SHP77 treated with DMSO at 0.1 percent for 48 hours (cell line): ENCODE data around the gene PRR15L.
"Not testable (repeated sequence)": the region's sequence is repeated elsewhere in the genome, so short reads cannot be mapped to it uniquely, and the experiment has no call there.

Experiments
- DNase-seq: peaks from one replicate; lab custom pipeline; 2025; lab: John Stamatoyannopoulos, UW

Gene PRR15L

DNA sequence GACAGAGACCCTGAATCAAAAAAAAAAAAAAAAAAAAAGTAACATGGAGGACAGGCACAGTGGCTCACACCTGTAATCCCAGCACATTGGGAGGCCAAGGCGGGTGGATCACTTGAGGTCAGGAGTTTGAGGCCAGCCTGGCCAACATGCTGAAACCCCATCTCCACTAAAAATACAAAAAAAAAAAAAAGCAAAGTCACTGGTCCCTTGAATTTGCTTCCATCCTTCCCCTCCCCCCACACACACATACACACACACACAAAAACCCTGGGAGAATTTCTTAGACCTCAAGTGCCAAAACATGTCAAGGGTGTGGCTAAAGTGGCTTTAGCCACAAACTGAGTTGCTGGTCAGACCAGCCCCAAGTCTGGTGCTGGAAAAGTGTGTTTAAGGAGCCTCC is 30.8 kb upstream of the PRR15L start:
- not testable (repeated sequence) for DNase-seq

DNA sequence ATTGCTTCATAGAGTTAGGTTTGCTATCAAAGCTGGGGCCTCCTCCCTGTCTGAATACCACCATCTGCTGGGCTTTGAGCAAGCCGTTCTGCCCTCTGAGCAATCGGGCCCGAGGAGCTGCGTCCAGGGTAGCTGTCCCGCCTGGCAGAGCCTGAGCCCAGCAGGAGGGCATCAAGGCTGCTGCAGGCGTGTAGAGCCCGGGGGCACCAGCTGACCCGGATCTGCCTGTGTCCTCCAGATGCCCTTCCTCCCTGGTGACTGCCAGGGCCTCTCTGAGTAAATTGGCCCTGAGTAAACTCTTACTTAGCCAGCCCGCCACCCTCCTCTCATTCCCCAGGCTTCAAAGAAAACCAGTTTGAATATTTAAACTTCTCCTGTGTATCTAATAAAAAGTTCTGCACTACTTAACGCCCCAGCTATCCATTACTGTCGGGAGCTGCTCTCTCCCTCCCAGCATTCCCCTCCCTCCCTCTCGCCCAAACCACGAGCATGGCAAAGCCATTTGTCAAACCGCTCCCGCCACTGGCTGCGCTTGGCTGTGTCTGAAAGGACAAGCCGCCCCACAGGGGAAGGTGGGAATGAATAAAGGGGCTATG is 29.7 kb upstream of the PRR15L start:
- DNase-seq = peak; percentile 31

DNA sequence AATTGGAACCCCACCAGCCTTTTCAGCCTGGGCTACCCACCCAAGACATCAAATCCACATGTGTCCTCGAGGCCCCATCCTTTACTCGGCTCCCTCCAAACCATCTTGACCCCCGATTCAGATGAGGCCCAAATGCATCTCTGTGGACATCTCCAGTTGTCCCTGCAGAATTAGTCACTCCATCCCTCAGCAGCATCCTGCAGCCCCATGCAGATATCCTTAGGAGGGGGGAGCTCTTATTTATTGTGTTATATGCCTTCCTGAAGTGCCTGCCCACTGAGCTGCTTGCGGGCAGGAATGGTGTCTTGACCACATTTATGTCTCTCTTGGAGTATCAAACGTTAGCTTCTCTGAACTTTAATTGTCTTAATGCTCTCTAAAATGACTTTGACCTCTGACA is 28.8 kb upstream of the PRR15L start:
- DNase-seq = no peak

DNA sequence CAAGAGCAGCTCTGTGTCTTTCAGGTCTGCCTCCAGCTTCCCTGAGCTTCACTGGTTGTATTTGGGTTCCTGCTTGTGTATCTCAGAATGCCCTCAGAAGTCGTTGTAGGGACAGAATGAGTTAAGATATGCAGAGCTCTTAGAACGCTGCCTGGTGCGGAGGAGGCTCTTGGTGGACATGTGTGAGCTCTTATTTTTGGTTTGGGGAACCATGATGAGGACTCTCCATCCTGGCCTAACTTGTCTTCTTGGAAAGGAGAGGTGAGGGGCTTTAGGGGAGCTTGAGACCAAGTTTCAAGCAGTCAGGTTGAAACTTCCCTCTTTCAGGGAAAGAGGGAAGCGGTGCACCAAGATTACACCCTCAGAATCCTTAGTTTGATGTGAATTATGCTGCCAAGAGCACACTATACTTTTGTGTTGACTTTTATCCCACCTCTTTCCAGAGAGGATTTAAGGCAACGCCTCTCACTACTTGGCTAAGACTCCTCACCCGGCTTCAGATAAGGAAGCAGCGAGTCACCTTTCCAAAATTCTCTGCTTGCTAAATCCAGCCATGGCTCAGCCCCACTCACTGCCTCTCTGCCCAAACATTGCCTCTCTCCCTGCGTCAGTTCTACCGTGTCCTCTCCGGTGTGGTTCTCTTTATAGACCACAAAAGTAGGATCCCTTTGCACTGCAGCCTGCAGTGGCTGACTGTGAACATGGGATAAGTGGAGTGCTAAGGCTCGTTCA is 26.0 kb upstream of the PRR15L start:
- DNase-seq = no peak

DNA sequence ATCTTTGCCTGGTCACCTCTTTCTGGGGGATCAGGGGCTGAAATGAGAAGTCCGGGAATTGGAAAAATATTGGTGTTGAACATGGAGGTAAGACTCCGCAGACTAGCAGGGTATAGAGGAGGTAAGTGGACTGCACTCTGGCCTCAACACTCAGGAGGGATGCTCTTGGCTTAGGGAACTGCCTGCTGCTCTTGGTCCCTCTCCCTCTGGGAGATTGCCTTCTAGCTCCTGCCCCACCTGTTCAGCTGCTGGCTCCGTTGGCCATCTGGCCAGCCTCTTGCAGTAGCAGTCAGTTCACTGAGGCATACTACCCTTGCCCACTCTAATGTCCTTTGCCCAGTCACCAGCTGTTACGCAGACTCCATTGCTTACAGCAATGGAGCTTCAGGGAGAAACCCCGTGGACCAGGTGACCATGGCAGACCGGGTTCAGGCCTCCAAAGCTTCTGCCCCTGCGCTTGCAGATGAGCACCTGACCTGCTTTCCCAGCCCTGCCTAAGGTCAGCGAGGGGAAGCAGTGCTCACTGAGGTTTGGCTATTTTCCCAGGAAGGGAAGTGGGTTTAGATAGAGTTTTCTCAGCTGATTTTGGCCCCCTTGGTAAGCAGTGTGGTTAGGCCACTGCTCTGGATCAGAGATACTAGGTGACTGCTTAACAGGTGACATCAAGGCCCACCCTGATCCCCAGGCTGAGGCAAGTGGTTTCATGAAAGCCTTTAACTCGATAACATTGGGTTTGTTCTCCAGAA is 25.1 kb upstream of the PRR15L start:
- no peak for DNase-seq

DNA sequence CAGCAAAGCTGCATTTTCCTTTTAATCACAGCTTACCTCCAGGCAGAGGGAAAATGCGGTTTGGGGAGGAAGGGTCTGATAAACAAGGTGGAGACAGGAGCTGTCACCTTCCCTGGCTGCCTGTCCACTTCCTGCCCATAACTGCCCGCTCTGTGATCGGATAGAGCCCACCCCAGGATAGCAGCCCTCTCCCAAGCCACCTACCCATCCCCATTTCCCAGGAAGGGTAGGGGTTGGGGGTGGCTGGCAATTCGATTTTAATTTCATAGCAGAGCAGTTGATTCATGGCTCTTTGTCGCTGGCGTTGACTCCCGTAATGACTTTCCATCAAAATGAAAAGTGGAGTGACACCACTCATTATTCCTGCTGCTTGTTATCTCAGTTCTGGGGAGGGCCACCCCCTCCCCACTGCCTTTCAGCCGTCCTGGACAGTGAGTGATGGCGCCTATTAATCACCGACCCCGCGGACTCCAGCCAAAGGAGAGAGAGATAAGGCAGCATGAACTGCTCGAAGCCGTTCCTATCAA is 24.5 kb upstream of the PRR15L start:
- DNase-seq = no peak

DNA sequence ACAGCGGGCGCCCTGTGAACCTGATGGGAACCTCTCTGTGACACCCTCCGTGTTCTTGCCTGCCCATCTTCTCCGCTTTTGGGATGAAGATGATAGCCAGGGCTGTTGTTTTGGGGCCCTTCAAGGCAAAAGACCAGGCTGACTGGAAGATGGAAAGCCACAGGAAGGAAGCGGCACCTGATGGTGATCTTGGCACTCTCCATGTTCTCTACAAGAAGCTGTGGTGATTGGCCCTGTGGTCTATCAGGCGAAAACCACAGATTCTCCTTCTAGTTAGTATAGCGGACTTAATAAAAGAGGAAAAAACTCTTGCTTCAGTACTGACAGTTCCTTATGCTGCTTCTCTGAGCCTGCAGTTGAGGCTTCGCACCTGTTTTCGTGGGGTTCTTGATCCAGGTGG is 23.8 kb upstream of the PRR15L start:
- no peak for DNase-seq

DNA sequence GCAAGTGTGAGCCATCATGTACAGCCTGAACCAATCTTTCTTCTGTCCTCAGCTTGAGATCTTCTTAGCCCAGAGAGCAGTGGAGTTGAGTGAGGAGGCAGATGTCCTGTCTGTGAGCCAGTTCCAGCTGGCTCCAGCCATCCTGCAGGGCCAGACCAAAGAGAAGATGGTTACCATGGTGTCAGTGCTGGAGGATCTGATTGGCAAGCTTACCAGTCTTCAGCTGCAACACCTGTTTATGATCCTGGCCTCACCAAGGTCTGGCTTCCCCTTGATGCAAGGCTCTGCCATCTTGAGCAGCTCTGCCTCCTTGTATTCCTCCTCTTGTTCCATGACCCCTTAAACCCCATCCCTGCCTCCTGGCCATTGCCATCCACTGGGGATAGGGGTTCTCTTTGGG is 22.9 kb upstream of the PRR15L start:
- DNase-seq = no peak

DNA sequence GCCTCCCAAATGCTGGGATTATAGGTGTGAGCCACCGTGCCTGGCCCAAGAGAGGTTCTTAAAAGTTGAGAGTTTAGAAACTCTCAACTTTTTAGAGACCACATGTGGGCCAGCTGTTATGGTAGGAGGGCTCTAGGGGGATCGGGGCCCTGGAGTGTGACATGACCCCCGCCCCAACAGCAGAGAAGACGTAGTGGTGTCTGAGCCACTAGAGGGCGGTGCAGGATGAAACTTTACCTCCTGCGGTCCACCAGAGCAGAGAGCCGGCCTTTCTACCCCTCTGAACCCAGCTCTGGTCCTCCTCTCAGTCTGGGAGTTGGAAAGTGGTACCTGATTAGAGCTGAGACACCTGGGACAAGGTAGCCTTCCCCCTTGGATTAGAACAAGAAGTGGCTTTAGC is 20.6 kb upstream of the PRR15L start:
- no peak for DNase-seq

DNA sequence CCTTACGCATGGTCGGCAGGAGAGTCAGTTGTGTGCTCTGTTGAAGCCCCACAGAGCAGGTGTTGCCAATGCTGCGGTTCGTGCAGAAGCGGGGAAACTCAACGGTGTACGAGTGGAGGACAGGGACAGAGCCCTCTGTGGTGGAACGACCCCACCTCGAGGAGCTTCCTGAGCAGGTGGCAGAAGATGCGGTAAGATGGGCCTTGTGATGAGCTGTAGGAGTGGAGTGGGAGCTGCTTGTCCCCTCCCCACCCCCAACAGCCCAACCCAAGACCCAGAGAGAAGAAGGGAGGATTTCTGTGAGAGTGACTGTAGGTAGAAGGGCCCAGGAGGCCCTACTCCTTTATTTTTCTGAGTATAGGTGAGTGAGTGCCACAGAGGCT is 18.1 kb upstream of the PRR15L start:
- DNase-seq = no peak

DNA sequence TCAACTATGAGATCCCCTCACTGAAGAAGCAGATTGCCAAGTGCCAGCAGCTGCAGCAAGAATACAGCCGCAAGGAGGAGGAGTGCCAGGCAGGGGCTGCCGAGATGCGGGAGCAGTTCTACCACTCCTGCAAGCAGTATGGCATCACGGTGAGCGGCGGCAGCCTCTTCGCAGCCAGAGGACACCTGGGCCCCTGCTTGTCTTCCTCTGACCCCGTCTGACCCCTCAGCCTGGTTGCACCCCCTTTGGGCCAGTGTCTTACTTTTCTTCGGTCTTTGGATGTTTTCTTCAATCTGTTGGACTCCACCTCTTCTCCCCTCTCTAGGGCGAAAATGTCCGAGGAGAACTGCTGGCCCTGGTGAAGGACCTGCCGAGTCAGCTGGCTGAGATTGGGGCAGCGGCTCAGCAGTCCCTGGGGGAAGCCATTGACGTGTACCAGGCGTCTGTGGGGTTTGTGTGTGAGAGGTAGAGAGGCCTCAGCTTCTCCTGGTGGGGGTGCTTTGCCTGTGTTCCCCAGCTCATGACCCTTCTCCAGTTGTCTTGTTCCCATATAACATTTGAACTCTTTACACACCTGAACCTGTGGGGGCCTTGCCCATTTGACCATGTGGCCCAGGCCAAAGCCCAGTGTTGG is 17.6 kb upstream of the PRR15L start:
- DNase-seq = no peak

DNA sequence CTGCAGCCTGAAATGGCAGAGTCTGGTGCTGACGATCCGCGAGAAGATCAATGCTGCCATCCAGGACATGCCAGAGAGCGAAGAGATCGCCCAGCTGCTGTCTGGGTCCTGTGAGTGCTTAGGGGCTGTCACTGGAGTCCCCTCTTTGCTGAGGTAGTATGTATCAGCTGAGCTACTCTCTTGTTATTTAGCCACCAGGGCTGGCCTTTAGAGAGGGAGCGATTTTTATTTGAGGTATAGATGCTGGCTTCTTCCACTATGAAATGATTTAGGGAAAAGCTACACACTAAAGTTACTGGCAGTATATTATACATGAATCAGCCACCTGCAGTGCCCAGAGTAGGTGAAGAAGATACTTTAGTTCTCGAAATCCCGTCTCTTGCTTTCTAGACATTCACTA is 15.9 kb upstream of the PRR15L start:
- no peak for DNase-seq

DNA sequence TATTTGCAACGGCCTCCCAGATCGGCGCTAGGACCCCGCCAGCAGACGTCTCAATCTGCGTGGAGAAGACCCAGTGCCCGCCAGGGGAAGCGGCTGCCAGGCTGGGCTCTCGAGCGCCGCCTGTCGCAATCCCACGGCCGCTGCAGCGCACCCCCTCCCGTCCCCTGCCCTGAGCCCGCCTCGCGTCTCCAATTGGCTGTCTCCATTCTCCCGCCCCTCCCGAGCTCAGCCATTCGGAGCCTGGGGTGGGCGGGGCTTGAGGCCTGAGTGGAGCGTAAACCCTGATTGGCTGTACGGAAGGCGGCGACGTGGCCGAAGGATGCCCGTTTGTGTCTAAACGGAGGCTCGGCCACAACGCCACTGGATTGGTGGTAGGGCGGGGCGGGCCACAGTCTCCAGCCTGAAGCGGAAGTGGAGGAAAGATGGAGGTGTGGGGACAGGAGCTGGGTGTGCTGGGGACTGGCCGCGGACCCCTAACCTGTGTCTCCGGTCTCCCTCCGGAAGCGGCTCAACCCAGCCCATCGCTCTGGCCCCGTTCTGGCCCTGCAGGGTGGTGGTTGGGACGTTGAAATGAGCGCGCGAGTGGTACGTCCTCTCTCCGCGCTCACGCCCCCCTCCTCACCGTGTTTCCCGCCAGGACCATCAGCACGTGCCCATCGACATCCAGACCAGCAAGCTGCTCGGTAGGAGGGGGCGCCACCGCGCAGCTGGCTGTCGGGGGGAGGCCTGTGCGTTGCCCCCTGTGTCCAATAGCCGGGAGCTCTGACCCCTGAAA is 13.2 kb upstream of the PRR15L start, which contains the start of gene CDK5RAP3:
CDK5RAP3 (plus strand) TSS at position 389 of the 775 bp plus-strand sequence; CDS start at position 423, 34 bp downstream.
- peak; percentile 100 for DNase-seq

DNA sequence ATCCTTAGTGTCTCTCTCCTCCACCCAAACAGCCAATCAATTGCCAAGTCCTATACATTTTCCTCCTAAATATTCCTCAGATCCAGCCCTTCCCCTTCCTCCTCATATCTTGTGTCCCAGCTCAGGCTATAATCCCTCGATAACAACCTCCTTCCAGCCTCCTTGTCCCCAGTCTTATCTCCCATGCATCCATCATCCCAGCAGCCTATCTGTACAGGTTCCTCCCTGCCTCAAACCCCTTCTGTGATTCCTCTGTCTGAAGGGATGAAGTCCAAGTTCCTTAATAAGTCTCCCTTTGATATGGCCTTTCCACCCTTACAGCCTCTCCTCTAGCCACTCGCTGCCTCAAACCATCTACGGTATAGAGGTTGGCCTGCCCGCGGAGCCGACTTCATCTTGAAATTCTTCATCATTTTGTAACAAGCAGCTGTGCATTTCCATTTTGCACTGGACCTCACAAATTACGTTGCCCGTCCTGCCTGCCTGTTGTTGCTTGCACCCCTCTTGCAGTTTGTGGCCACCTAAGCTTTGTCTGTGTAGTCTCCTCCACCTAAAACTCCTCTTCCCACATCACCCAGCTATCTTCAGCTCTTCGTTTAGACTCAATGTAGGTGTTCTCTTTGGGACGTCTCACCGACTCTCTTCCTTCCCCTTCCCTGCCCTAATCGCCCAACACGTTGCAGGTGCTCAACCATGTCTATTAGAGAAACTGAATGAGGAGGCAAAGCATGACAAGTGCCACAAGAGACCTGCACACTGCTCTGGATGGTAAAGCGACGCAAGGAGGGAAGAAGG is 12.4 kb upstream of the PRR15L start:
- no peak for DNase-seq

DNA sequence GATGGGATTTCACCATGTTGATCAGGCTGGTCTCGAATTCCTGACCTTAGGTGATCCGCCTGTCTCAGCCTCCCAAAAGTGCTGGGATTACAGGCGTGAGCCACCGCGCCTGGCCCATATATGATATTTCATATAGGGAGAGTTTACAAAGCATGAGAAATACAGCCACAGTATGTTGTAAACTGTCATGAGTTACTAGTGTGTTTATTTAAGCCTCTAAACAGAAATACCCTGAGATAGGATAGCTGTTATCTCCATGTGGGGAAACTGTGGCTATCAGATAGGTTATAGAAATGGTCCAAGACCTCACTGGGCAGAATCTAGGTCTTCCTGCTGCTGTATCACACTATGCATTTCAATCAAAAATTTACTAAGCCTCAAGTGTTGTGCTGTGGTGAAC is 11.2 kb upstream of the PRR15L start:
- no peak for DNase-seq

DNA sequence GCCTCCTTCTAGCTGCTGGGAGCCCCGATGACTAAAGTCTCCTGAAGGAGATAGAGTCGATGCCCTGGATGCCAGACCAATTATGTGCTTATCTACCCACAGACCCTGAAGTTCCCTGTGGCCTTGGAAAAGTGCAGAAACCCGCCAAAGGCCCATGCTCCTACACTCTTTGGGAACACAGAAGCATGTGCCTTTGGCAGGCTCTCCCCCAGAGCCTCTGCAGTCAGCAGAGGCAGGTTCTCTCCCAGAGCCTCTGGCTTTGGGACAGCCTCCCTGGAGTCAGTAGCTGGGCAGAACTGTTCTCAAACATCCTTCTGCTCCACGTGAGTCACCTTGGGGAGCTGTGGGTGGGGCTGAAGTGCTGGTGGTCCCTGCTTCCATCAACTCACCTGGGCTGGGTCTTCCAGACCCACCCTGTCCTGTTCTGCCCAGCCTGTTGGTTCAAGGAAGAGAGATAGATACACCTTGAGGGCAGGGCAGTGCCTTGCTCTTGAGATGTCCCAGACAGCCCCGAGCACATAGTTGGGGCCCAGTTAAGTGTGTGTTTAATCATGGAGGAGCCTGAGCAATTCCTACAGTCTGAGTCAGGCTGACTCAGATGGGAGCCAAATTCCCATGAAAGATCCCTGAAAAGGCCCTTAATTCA is 10.0 kb upstream of the PRR15L start:
- DNase-seq = no peak

DNA sequence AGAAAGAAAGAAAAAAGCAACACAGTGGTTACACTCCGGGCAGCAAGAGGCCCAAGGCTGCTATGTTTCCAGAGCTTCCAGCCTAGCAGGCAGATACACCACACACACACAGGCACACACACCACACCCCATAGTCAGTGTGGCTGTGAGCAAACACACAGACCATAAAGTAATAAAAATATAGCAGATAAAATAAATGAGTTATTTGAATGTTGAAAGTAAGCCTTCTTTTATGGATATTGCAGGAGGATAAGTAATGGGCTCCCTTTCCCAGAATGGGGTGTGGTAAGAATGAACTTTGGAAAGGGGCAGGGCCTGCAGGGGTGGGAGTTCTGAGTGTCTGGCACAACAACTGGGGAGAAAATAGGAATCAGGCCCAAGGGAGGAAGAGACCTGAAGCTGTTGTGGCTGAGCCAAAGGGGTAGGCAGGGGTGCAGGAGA is 8.4 kb upstream of the PRR15L start:
- DNase-seq = no peak

DNA sequence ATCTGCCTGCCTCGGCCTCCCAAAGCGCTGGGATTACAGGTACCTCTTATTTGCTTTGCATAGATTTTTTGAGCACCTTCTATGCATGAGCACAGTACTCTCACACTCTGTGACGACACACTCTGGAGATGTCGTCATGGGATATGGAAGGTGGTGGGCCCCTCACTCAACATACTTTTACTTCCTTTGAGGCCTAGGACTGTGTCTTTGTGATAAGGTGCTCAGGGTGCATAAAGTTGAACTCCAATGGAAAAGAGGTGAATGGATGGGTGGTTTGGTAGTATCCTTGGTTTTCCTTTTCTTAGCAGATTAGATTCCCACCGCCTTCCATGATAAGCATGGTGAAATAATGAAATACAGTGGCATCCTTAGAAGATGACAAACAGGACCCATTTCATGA is 7.2 kb upstream of the PRR15L start:
- no peak for DNase-seq

DNA sequence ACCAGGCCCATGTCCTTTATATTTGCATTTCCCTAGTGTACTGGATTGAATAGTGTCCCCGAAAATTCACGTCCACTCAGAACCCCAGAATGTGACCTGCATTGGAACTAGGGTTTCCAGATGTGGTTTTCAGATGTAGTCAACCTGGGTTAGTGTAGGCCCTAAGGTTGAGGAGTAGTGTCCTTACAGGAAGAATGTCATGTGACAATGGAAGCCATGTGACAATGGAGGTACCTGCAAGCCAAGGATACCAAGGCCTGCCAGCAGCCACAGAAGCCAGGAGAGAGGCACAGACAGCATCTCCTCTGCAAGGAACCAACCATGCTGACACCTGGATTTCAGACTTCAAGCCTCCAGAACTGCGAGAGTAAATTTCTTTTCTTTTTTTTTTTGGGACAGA is 5.2 kb upstream of the PRR15L start:
- no peak for DNase-seq

DNA sequence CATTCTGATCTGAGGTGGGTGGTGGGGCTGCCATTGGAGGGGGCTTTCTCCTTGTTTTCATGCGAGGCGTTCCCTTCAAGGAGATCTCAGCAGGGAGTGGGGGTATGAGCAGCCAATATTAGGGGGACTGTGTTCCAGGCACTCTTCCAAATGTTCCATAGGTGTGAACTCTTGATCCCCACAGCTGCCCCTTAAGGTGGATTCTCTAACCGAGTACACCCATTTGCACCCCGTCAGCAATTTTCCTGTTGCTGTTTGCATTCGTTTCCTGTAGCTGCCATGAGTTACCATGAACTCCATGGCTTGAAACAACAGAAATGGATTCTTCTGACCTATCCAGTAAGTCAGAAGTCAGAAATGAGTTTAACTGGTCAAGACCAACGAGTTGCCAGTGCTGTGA is 3.7 kb upstream of the PRR15L start:
- DNase-seq = no peak
